Activated CD8-positive, alpha-beta memory T cell treated with anti-CD3 and anti-CD28 coated beads, Interleukin-2, amount 50 U/mL, for 48 hours (primary cell): ENCODE measurements around the gene NEK8.

ENCODE experiments used
- DNase-seq: peaks from one replicate; pipeline ENCODE4 v3.0.0-alpha.2; 2020

NEK8 gene

GRCh38 chr17:28745786-28746411, 17.3 kb downstream of the NEK8 start:
- no peak for DNase-seq

GRCh38 chr17:28746611-28747050, 18.0 kb downstream of the NEK8 start:
- no peak for DNase-seq

GRCh38 chr17:28747051-28747691, 18.6 kb downstream of the NEK8 start:
- no peak for DNase-seq

- DNase-seq, result no peak
Measured at GRCh38 chr17:28747801-28748750, 19.5 kb downstream of the NEK8 start.

GRCh38 chr17:28748852-28749515, 20.4 kb downstream of the NEK8 start:
- no peak for DNase-seq

GRCh38 chr17:28749516-28750177, 21.1 kb downstream of the NEK8 start:
- no peak for DNase-seq

GRCh38 chr17:28750178-28751047, 21.8 kb downstream of the NEK8 start:
- peak; percentile 92 for DNase-seq

GRCh38 chr17:28751600-28752366, 23.2 kb downstream of the NEK8 start:
- no peak for DNase-seq

- no peak for DNase-seq
Measured at GRCh38 chr17:28755486-28755885, 26.9 kb downstream of the NEK8 start.

GRCh38 chr17:28756049-28756804, 27.6 kb downstream of the NEK8 start:
- no peak for DNase-seq

- no peak for DNase-seq
Measured at GRCh38 chr17:28758411-28759121, 30.0 kb downstream of the NEK8 start.

GRCh38 chr17:28759256-28759865, 30.8 kb downstream of the NEK8 start:
- no peak for DNase-seq

GRCh38 chr17:28760601-28761562, 32.3 kb downstream of the NEK8 start:
- no peak for DNase-seq

GRCh38 chr17:28763137-28763799, 34.7 kb downstream of the NEK8 start:
- DNase-seq, result no peak

- peak; percentile 84 for DNase-seq
Measured at GRCh38 chr17:28763804-28764266, 35.2 kb downstream of the NEK8 start.

- no peak for DNase-seq
Measured at GRCh38 chr17:28765038-28765437, 36.5 kb downstream of the NEK8 start.

- DNase-seq, result no peak
Measured at GRCh38 chr17:28773736-28774135, 45.1 kb downstream of the NEK8 start.
